Left kidney (tissue), 2 donors: ENCODE results near the gene C19orf18. TPM values are rescaled to one million over a fixed set of nuclear protein-coding genes. Genes with fewer than 3 reads are reported as not detected.

Source experiments
- DNase-seq: peaks from one replicate; pipeline ENCODE4 v3.0.0-alpha.2; 2013
- polyA plus RNA-seq: library from polyadenylated mRNA; unstranded; fragments of 120-200 nt; gene quantifications from one replicate; pipeline ENCODE4 v1.2.1, GENCODE V29; 2013; ENCODE audit not compliant: insufficient read length

Gene C19orf18
- polyA plus RNA-seq, 1 donor: 3.8 TPM

- DNase-seq: peak; percentile 97
Measured at GRCh38 chr19:57947419-57948134, 26.8 kb downstream of the C19orf18 start, which contains the start of gene ZNF256. Gene ZNF256, minus strand, starts transcription at chr19:57947706. Its CDS starts 232 bp downstream, at chr19:57947474.

GRCh38 chr19:57947088-57947418 lies 27.3 kb downstream of the C19orf18 start:
- no peak for DNase-seq

- no peak for DNase-seq
Measured at GRCh38 chr19:57946316-57946715, 28.0 kb downstream of the C19orf18 start.

GRCh38 chr19:57941593-57941992 lies 32.7 kb downstream of the C19orf18 start:
- DNase-seq: no peak

GRCh38 chr19:57935731-57936130 lies 38.6 kb downstream of the C19orf18 start:
- DNase-seq: no peak

- DNase-seq: peak; percentile 88
Measured at GRCh38 chr19:57934820-57935665, 39.3 kb downstream of the C19orf18 start, which contains the start of gene ZNF418. Gene ZNF418, minus strand, starts transcription at chr19:57935402. Its CDS starts 1,580 bp downstream, at chr19:57933822.

GRCh38 chr19:57927587-57927986 lies 46.7 kb downstream of the C19orf18 start:
- DNase-seq: no peak

GRCh38 chr19:57916168-57916995 lies 58.0 kb downstream of the C19orf18 start, which contains the start of gene ZNF417:
Gene ZNF417, minus strand, starts transcription at chr19:57916592. Its CDS starts 181 bp downstream, at chr19:57916411.
- peak; percentile 93 for DNase-seq

- DNase-seq: no peak
Measured at GRCh38 chr19:57914531-57914930, 59.8 kb downstream of the C19orf18 start.

Other genes with a start within 250 kb of the C19orf18 start
- 24.4 TPM for gene ZNF671, start 246.9 kb downstream of the C19orf18 start, polyA plus RNA-seq
- gene ZNF776, start 227.7 kb downstream of the C19orf18 start, polyA plus RNA-seq: 46.8 TPM
- 33.8 TPM for gene ZNF586, start 204.9 kb downstream of the C19orf18 start, polyA plus RNA-seq
- gene ZNF552, start 159.6 kb downstream of the C19orf18 start, polyA plus RNA-seq: 29.7 TPM
- gene ZNF587B, start 144.2 kb downstream of the C19orf18 start, polyA plus RNA-seq: 24.9 TPM
- 54.5 TPM for gene ZNF587, start 124.7 kb downstream of the C19orf18 start, polyA plus RNA-seq
- gene ZNF814, start 85.5 kb downstream of the C19orf18 start, polyA plus RNA-seq: 88.9 TPM
- 43.8 TPM for gene ZNF417, start 57.9 kb downstream of the C19orf18 start, polyA plus RNA-seq
- 32.8 TPM for gene ZNF418, start 39.1 kb downstream of the C19orf18 start, polyA plus RNA-seq
- gene ZNF256, start 26.8 kb downstream of the C19orf18 start, polyA plus RNA-seq: 12.1 TPM
- gene ZNF606, start 28.3 kb upstream of the C19orf18 start, polyA plus RNA-seq: 37.0 TPM
- 4.0 TPM for gene ZSCAN1, start 59.5 kb upstream of the C19orf18 start, polyA plus RNA-seq
- gene ZNF135, start 84.7 kb upstream of the C19orf18 start, polyA plus RNA-seq: 32.5 TPM
- gene ZSCAN18, start 123.7 kb upstream of the C19orf18 start, polyA plus RNA-seq: 94.4 TPM
- 26.2 TPM for gene ZNF329, start 176.3 kb upstream of the C19orf18 start, polyA plus RNA-seq
- gene ZNF274, start 208.5 kb upstream of the C19orf18 start, polyA plus RNA-seq: 22.8 TPM